NT2/D1 (cell line): ENCODE data around the gene RMI1.

ENCODE experiments used
- SUZ12 ChIP-seq: IDR thresholded peaks from 2 replicates; pipeline ENCODE4 v1.6.1; 2011; ENCODE audit not compliant: insufficient read length, insufficient read depth; ENCODE audit errors: extremely low read depth
- YY1 ChIP-seq: IDR thresholded peaks from 2 replicates; pipeline ENCODE4 v1.6.1; 2011; ENCODE audit not compliant: insufficient read length, insufficient read depth
- ZNF274 ChIP-seq: IDR thresholded peaks from 2 replicates; pipeline ENCODE4 v1.6.1; 2011; ENCODE audit warnings: mild to moderate bottlenecking, low read depth, low read length

GRCh38 chr9:83957248-83957513, 23.4 kb upstream of the RMI1 start:
- TF ChIP-seq ZNF274 (no peak), YY1 (no peak), SUZ12 (no peak)
